ENCODE measurements around the gene PCDHGB7.
"Not testable (repeated sequence)": the region's sequence is repeated elsewhere in the genome, so short reads cannot be mapped to it uniquely, and the experiment has no call there.

PCDHGB7 gene

DNA sequence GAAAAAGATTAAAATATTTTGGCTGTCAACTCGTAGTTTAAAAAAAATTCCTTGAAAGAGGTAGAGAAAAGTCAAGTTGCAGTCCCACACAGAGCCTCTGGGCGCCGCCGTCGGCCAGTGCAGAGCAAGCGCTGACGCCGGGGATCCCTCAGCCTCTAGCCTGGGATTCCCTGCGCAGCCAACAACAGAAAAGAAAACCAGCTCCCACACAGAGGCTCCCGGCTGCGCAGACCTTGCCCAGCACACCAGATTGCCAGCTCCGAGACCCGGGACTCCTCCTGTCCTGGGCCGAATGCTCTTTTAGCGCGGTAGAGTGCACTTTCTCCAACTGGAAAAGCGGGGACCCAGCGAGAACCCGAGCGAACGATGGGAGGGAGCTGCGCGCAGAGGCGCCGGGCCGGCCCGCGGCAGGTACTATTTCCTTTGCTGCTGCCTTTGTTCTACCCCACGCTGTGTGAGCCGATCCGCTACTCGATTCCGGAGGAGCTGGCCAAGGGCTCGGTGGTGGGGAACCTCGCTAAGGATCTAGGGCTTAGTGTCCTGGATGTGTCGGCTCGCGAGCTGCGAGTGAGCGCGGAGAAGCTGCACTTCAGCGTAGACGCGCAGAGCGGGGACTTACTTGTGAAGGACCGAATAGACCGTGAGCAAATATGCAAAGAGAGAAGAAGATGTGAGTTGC lies at the start of gene PCDHGB7:
Gene PCDHGB7, plus strand, starts transcription at position 184 of the 679 bp plus-strand sequence. Its CDS starts 183 bp downstream, at position 367.
- TF ChIP-seq, protein P1, sequence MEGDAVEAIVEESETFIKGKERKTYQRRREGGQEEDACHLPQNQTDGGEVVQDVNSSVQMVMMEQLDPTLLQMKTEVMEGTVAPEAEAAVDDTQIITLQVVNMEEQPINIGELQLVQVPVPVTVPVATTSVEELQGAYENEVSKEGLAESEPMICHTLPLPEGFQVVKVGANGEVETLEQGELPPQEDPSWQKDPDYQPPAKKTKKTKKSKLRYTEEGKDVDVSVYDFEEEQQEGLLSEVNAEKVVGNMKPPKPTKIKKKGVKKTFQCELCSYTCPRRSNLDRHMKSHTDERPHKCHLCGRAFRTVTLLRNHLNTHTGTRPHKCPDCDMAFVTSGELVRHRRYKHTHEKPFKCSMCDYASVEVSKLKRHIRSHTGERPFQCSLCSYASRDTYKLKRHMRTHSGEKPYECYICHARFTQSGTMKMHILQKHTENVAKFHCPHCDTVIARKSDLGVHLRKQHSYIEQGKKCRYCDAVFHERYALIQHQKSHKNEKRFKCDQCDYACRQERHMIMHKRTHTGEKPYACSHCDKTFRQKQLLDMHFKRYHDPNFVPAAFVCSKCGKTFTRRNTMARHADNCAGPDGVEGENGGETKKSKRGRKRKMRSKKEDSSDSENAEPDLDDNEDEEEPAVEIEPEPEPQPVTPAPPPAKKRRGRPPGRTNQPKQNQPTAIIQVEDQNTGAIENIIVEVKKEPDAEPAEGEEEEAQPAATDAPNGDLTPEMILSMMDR (IDR thresholded peaks at IDR 0.05; ENCODE audit: low read depth, low read length) = peak; percentile 95
- H3K4me3 ChIP-seq (ENCODE audit: low read depth, low read length) = peak within 1 kb of the TSS; percentile 54

DNA sequence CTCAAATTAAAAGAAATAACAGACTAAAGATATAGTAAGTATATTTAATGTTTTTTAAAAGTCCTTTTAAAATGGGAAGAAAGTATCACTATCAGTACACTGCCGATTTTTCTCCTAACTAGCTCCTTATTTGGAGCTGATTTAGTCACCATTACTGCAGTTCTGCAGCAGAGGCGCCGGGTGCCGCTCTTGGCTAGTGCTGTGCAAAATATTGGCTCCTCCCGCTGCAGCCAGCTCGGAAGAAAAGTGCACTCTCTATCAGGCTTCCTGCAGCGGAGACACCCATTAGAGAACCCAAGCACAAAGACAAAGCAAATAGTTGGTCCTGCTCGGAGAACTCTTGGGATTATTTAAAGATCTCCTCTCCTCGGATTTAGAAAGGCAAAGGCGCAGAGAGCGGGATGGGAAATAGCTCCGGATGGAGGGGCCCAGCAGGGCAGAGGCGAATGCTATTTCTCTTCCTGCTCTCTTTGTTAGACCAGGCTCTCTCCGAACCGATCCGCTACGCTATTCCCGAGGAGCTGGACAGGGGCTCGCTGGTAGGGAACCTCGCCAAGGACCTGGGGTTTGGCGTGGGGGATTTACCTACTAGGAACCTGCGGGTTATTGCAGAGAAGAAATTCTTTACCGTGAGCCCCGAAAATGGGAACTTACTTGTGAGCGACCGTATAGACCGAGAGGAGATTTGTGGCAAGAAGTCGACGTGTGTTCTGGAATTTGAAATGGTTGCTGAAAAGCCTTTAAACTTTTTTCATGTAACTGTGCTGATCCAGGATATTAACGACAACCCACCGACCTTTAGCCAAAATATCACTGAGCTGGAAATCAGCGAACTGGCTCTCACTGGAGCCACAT lies 47.3 kb upstream of the PCDHGB7 start, which contains the start of gene PCDHGB3:
Gene PCDHGB3, plus strand, starts transcription at position 249 of the 855 bp plus-strand sequence. Its CDS starts 153 bp downstream, at position 402.
- peak within 1 kb of the TSS; percentile 53 for H3K4me3 ChIP-seq (ENCODE audit: low read depth, low read length)
- TF ChIP-seq, protein P1 (IDR thresholded peaks at IDR 0.05; ENCODE audit: low read depth, low read length) = peak; percentile 53

DNA sequence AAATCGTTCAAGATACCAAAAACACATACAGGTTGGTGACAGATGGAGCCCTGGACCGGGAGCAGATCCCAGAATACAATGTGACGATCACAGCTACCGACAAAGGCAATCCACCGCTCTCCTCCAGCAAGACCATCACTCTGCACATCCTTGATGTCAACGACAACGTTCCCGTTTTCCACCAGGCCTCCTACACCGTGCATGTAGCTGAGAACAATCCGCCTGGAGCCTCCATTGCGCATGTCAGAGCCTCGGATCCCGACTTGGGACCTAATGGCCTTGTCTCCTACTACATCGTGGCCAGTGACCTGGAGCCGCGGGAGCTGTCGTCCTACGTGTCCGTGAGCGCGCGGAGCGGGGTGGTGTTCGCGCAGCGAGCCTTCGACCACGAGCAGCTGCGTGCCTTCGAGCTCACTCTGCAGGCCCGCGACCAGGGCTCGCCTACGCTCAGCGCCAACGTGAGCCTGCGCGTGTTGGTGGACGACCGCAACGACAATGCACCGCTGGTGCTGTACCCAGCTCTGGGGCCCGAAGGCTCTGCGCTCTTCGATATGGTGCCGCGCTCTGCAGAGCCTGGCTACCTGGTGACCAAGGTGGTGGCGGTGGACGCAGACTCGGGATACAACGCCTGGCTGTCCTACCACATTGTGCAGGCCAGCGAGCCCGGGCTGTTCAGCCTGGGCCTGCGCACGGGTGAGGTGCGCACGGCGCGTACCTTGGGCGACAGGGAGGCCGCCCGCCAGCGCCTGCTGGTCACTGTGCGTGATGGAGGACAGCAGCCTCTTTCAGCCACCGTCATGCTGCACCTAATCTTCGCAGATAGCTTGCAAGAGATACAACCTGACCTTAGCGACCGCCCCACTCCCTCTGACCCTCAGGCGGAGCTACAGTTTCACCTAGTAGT lies 45.7 kb upstream of the PCDHGB7 start:
- TF ChIP-seq, protein P1 (IDR thresholded peaks at IDR 0.05; ENCODE audit: low read depth, low read length) = no peak
- no peak overlapping the region for H3K4me3 ChIP-seq (ENCODE audit: low read depth, low read length)

DNA sequence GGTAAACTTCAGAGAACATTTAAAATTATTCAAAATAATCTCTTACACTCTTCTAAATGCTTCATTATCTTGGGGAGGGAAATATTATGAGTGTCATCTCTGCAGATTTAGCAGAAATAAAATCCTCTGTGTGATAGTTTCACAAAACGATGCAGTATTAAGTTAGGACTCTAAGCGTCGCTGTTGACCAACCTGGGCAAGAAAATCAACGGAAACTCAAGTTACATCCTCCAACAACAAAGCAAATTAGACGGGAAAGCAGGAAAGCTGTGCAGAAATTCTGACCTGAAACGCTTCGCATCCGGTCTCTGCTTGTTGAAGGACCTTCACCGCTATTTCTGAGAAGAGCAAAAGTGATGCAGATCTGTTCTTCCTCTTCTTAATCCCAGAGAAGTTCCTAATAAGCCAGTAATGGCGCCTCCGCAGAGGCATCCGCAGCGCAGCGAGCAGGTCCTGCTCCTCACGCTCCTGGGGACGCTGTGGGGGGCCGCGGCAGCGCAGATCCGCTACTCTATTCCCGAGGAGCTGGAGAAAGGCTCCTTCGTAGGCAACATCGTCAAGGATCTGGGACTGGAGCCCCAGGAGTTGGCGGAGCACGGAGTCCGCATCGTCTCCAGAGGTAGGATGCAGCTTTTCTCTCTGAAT lies 43.7 kb upstream of the PCDHGB7 start, which contains the start of gene PCDHGA6:
Gene PCDHGA6, plus strand, starts transcription at position 219 of the 645 bp plus-strand sequence. Its CDS starts 193 bp downstream, at position 412.
- TF ChIP-seq, protein P1 (IDR thresholded peaks at IDR 0.05; ENCODE audit: low read depth, low read length) = peak; percentile 37; the same call in 1 of the 2 replicates
- H3K4me3 ChIP-seq (ENCODE audit: low read depth, low read length) = no peak within 1 kb of the TSS

DNA sequence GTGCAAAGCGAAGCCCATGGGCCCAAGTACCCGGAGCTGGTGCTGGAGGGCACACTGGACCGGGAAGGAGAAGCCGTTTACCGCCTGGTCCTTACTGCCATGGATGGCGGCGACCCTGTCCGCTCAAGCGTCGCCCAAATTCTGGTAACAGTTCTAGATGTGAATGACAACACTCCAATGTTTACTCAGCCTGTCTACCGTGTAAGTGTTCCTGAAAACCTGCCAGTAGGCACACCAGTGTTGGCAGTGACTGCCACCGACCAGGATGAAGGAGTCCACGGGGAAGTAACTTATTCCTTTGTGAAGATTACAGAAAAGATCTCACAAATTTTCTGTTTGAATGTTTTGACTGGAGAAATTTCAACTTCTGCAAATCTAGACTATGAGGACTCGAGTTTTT lies 42.9 kb upstream of the PCDHGB7 start:
- TF ChIP-seq, protein P1 (IDR thresholded peaks at IDR 0.05; ENCODE audit: low read depth, low read length) = no peak
- no peak overlapping the region for H3K4me3 ChIP-seq (ENCODE audit: low read depth, low read length)

DNA sequence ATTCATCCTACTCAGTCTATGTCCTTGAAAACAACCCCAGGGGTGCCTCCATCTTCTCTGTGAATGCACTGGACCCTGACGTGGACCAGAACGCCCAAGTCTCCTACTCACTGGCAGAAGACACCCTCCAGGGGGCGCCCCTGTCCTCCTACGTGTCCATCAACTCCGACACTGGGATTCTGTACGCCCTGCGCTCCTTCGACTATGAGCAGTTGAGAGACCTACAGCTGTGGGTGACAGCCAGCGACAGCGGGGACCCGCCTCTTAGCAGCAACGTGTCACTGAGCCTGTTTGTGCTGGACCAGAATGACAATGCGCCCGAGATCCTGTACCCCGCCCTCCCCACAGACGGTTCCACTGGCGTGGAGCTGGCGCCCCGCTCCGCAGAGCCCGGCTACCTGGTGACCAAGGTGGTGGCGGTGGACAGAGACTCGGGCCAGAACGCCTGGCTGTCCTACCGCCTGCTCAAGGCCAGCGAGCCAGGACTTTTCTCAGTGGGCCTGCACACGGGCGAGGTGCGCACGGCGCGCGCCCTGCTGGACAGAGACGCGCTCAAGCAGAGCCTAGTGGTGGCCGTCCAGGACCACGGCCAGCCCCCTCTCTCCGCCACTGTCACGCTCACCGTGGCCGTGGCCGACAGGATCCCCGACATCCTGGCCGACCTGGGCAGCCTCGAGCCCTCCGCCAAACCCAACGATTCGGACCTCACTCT lies 41.9 kb upstream of the PCDHGB7 start:
- H3K4me3 ChIP-seq (ENCODE audit: low read depth, low read length) = not testable (repeated sequence)

All from WI38 (cell line).